Effector memory CD8-positive, alpha-beta T cell (primary cell): ENCODE results near the gene LRRC17.

Experiments used
- ATAC-seq: fragments of 150-1000 bp; cut with Tn5 transposase; replicated peaks from 2 replicates; pipeline ENCODE4 v1.10.0; 2021; ENCODE audit warnings: mild to moderate bottlenecking, moderate library complexity
- DNase-seq, 3 experiments: peaks; one replicate each; pipeline ENCODE4 v3.0.0; 2021
- H3K27ac Mint-ChIP-seq, 2 donors: one replicate each; pipeline ENCODE4 v1.8.0; 2022; ENCODE audit warnings: mild to moderate bottlenecking in 2 of 2, mixed read lengths in 2 of 2, moderate library complexity in 2 of 2
- H3K27me3 Mint-ChIP-seq, 2 donors: one replicate each; pipeline ENCODE4 v1.8.0; 2022; ENCODE audit warnings: mixed read lengths in 2 of 2
- H3K36me3 Mint-ChIP-seq: one replicate; pipeline ENCODE4 v1.8.0; 2022; ENCODE audit warnings: mild to moderate bottlenecking, moderate library complexity, mixed read lengths; ENCODE audit not compliant: insufficient read depth
- H3K4me1 Mint-ChIP-seq, 2 donors: one replicate each; pipeline ENCODE4 v1.8.0; 2022; ENCODE audit warnings: low read depth in 2 of 2, mixed read lengths in 2 of 2
- H3K4me3 Mint-ChIP-seq, 2 donors: one replicate each; pipeline ENCODE4 v1.8.0; 2022; ENCODE audit warnings: mild to moderate bottlenecking in 2 of 2, mixed read lengths in 2 of 2, moderate library complexity in 2 of 2
- H3K9me3 Mint-ChIP-seq, 2 donors: one replicate each; pipeline ENCODE4 v1.8.0; 2022; ENCODE audit warnings: mixed read lengths in 2 of 2

Gene LRRC17

GRCh38 chr7:102991077-102991539 lies 78.3 kb downstream of the LRRC17 start:
- DNase-seq, result no peak
- H3K36me3 Mint-ChIP-seq, result no peaks in the 10 kb centered on the region
- no peak overlapping the region for H3K4me3 Mint-ChIP-seq
- no peak overlapping the region for H3K27ac Mint-ChIP-seq
- peaks cover 11 to 19% of the 10 kb centered on the region in 2 donors for H3K27me3 Mint-ChIP-seq
- no peaks in the 10 kb centered on the region for H3K4me1 Mint-ChIP-seq
- ATAC-seq, result no peak
- no peaks in the 10 kb centered on the region for H3K9me3 Mint-ChIP-seq

GRCh38 chr7:102991540-102992214 lies 78.9 kb downstream of the LRRC17 start:
- Mint-ChIP-seq H3K4me1 (no peaks in the 10 kb centered on the region), H3K9me3 (no peaks in the 10 kb centered on the region), H3K36me3 (no peaks in the 10 kb centered on the region), H3K27me3 (peaks cover 11 to 14% of the 10 kb centered on the region in 2 donors), H3K27ac (no peak overlapping the region), H3K4me3 (no peak overlapping the region)
- DNase-seq (no peak), ATAC-seq (no peak)

- peaks cover 10 to 13% of the 10 kb centered on the region in 2 donors for H3K27me3 Mint-ChIP-seq
- no peaks in the 10 kb centered on the region for H3K9me3 Mint-ChIP-seq
Measured at GRCh38 chr7:102992509-102992937, 79.7 kb downstream of the LRRC17 start.

GRCh38 chr7:102992938-102993717 lies 80.3 kb downstream of the LRRC17 start:
- no peaks in the 10 kb centered on the region for H3K36me3 Mint-ChIP-seq
- H3K27me3 Mint-ChIP-seq, result peaks cover 4 to 7% of the 10 kb centered on the region in 2 donors
- H3K27ac Mint-ChIP-seq, result no peak overlapping the region
- H3K9me3 Mint-ChIP-seq, result no peaks in the 10 kb centered on the region
- ATAC-seq (no peak), DNase-seq (no peak)
- no peaks in the 10 kb centered on the region for H3K4me1 Mint-ChIP-seq
- no peak overlapping the region for H3K4me3 Mint-ChIP-seq

More at GRCh38 chr7:102992509-102992937, 79.7 kb downstream of the LRRC17 start:
- H3K27ac Mint-ChIP-seq, result no peak overlapping the region
- ATAC-seq (no peak), DNase-seq (no peak)
- no peaks in the 10 kb centered on the region for H3K4me1 Mint-ChIP-seq
- no peak overlapping the region for H3K4me3 Mint-ChIP-seq
- H3K36me3 Mint-ChIP-seq, result no peaks in the 10 kb centered on the region

- Mint-ChIP-seq H3K36me3 (no peaks in the 10 kb centered on the region), H3K27me3 (peaks cover 0 to 1% of the 10 kb centered on the region in 2 donors), H3K9me3 (no peaks in the 10 kb centered on the region), H3K27ac (no peak overlapping the region), H3K4me1 (no peaks in the 10 kb centered on the region), H3K4me3 (no peak overlapping the region)
- no peak for ATAC-seq
- DNase-seq, result no peak
Measured at GRCh38 chr7:102993718-102994029, 80.9 kb downstream of the LRRC17 start.

- no peak for DNase-seq
- ATAC-seq, result no peak
- no peak overlapping the region for H3K27ac Mint-ChIP-seq
- H3K27me3 Mint-ChIP-seq, result no peaks in the 10 kb centered on the region
- H3K4me1 Mint-ChIP-seq, result no peaks in the 10 kb centered on the region
- H3K4me3 Mint-ChIP-seq, result no peak overlapping the region
- no peaks in the 10 kb centered on the region for H3K9me3 Mint-ChIP-seq
- H3K36me3 Mint-ChIP-seq, result no peaks in the 10 kb centered on the region
Measured at GRCh38 chr7:102994567-102994966, 81.8 kb downstream of the LRRC17 start.
